Measurements from ENCODE around the gene KCNK17. TPM values are rescaled to one million over a fixed set of nuclear protein-coding genes. Genes with fewer than 3 reads are reported as not detected.

The KCNK17 gene
- total RNA-seq, 1 donor from 2014 or later = 1.6 TPM

GRCh38 chr6:39274903-39275302 lies 39.3 kb downstream of the KCNK17 start:
- Histone ChIP-seq H3K4me1 (ENCODE audit: control insufficient read depth in 3 of 3, insufficient read depth in 3 of 3, low read length in 3 of 3) (no peaks in the 10 kb centered on the region), H3K9ac (ENCODE audit: low read depth in 1 of 3, low read length in 3 of 3) (no peak overlapping the region), H3K36me3 (ENCODE audit: control insufficient read depth in 3 of 3, insufficient read depth in 3 of 3, low read length in 3 of 3) (no peaks in the 10 kb centered on the region), H3K27ac (ENCODE audit: low read depth, low read length) (no peak overlapping the region), H3K9me3 (ENCODE audit: control insufficient read depth in 3 of 3, low read length in 3 of 3) (no peaks in the 10 kb centered on the region), H3K4me3 (ENCODE audit: low read length in 3 of 3) (no peak overlapping the region), H3K27me3 (ENCODE audit: control insufficient read depth in 3 of 3, insufficient read depth in 3 of 3, low read length in 3 of 3) (peaks cover 0 to 6% (median 4%) of the 10 kb centered on the region in 3 donors)

- Histone ChIP-seq H3K9me3 (ENCODE audit: control insufficient read depth in 3 of 3, low read length in 3 of 3) (no peaks in the 10 kb centered on the region), H3K27ac (ENCODE audit: low read depth, low read length) (no peak overlapping the region), H3K9ac (ENCODE audit: low read depth in 1 of 3, low read length in 3 of 3) (no peak overlapping the region), H3K4me1 (ENCODE audit: control insufficient read depth in 3 of 3, insufficient read depth in 3 of 3, low read length in 3 of 3) (no peaks in the 10 kb centered on the region), H3K27me3 (ENCODE audit: control insufficient read depth in 3 of 3, insufficient read depth in 3 of 3, low read length in 3 of 3) (peaks cover 0 to 3% (median 0%) of the 10 kb centered on the region in 3 donors), H3K36me3 (ENCODE audit: control insufficient read depth in 3 of 3, insufficient read depth in 3 of 3, low read length in 3 of 3) (no peaks in the 10 kb centered on the region), H3K4me3 (ENCODE audit: low read length in 3 of 3) (no peak overlapping the region)
These were observed 39.7 kb downstream of the KCNK17 start for GRCh38 chr6:39274471-39274870.

DNA sequence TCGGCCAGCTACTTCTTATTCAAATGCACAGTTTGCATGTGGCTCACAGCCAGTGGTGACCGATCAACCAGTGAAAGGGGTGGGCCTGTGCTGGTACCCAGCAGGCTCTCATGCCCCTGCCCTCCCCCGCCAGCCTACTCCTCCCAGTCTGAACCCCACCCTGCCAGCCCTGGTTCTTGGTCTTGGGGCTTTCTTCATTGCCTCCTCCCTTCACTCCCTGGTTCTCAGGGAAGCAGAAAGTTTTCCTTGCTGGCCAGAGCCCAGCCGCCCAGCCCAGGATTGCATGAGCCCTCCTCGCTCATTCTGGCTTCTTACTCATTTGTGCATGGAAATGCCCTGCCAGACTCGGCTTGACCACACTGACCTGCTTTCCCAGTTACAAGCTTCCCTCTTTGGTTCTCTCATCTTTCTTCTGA lies 40.8 kb downstream of the KCNK17 start:
- H3K9me3 ChIP-seq (ENCODE audit: control insufficient read depth in 3 of 3, low read length in 3 of 3) = no peaks in the 10 kb centered on the region
- H3K4me3 ChIP-seq (ENCODE audit: low read length in 3 of 3) = no peak overlapping the region
- no peak overlapping the region for H3K27ac ChIP-seq (ENCODE audit: low read depth, low read length)
- H3K27me3 ChIP-seq (ENCODE audit: control insufficient read depth in 3 of 3, insufficient read depth in 3 of 3, low read length in 3 of 3) = no peaks in the 10 kb centered on the region
- H3K9ac ChIP-seq (ENCODE audit: low read depth in 1 of 3, low read length in 3 of 3) = no peak overlapping the region
- no peaks in the 10 kb centered on the region for H3K4me1 ChIP-seq (ENCODE audit: control insufficient read depth in 3 of 3, insufficient read depth in 3 of 3, low read length in 3 of 3)
- H3K36me3 ChIP-seq (ENCODE audit: control insufficient read depth in 3 of 3, insufficient read depth in 3 of 3, low read length in 3 of 3) = no peaks in the 10 kb centered on the region

DNA sequence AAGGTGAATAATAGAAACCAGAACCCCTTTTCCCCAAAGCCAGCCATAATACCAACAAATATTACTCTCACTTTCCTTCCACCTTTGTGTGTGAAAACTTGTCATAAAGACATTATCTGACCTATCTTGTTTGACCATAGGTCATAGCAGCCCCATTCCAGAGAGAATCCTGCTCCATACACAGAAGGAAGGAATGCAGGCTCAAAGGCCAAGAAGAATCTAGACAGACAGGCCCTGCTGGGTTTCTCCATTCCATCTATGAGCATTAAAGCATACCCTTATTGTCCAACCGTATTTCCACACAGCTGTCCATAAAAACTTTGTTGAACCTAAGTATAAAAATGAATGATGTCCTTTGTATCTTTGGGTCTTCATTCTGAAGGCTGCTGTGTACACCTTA lies 44.3 kb downstream of the KCNK17 start:
- H3K4me1 ChIP-seq (ENCODE audit: control insufficient read depth in 3 of 3, insufficient read depth in 3 of 3, low read length in 3 of 3) = no peaks in the 10 kb centered on the region
- no peak overlapping the region for H3K27ac ChIP-seq (ENCODE audit: low read depth, low read length)
- no peaks in the 10 kb centered on the region for H3K36me3 ChIP-seq (ENCODE audit: control insufficient read depth in 3 of 3, insufficient read depth in 3 of 3, low read length in 3 of 3)
- no peak overlapping the region for H3K9ac ChIP-seq (ENCODE audit: low read depth in 1 of 3, low read length in 3 of 3)
- no peak overlapping the region for H3K4me3 ChIP-seq (ENCODE audit: low read length in 3 of 3)
- H3K9me3 ChIP-seq (ENCODE audit: control insufficient read depth in 3 of 3, low read length in 3 of 3) = no peaks in the 10 kb centered on the region
- H3K27me3 ChIP-seq (ENCODE audit: control insufficient read depth in 3 of 3, insufficient read depth in 3 of 3, low read length in 3 of 3) = peaks cover 0 to 4% (median 0%) of the 10 kb centered on the region in 3 donors

GRCh38 chr6:39268721-39269120 lies 45.5 kb downstream of the KCNK17 start:
- Histone ChIP-seq H3K27me3 (ENCODE audit: control insufficient read depth in 3 of 3, insufficient read depth in 3 of 3, low read length in 3 of 3) (peaks cover 0 to 4% (median 0%) of the 10 kb centered on the region in 3 donors), H3K4me3 (ENCODE audit: low read length in 3 of 3) (no peak overlapping the region), H3K36me3 (ENCODE audit: control insufficient read depth in 3 of 3, insufficient read depth in 3 of 3, low read length in 3 of 3) (no peaks in the 10 kb centered on the region), H3K4me1 (ENCODE audit: control insufficient read depth in 3 of 3, insufficient read depth in 3 of 3, low read length in 3 of 3) (no peaks in the 10 kb centered on the region), H3K9ac (ENCODE audit: low read depth in 1 of 3, low read length in 3 of 3) (no peak overlapping the region), H3K9me3 (ENCODE audit: control insufficient read depth in 3 of 3, low read length in 3 of 3) (no peaks in the 10 kb centered on the region), H3K27ac (ENCODE audit: low read depth, low read length) (no peak overlapping the region)

- Histone ChIP-seq H3K9ac (ENCODE audit: low read depth in 1 of 3, low read length in 3 of 3) (no peak overlapping the region), H3K36me3 (ENCODE audit: control insufficient read depth in 3 of 3, insufficient read depth in 3 of 3, low read length in 3 of 3) (no peaks in the 10 kb centered on the region), H3K27ac (ENCODE audit: low read depth, low read length) (no peak overlapping the region), H3K4me1 (ENCODE audit: control insufficient read depth in 3 of 3, insufficient read depth in 3 of 3, low read length in 3 of 3) (no peaks in the 10 kb centered on the region), H3K4me3 (ENCODE audit: low read length in 3 of 3) (no peak overlapping the region), H3K27me3 (ENCODE audit: control insufficient read depth in 3 of 3, insufficient read depth in 3 of 3, low read length in 3 of 3) (peaks cover 0 to 4% (median 0%) of the 10 kb centered on the region in 3 donors), H3K9me3 (ENCODE audit: control insufficient read depth in 3 of 3, low read length in 3 of 3) (no peaks in the 10 kb centered on the region)
These were observed 46.0 kb downstream of the KCNK17 start for GRCh38 chr6:39268171-39268570.

- Histone ChIP-seq H3K9ac (ENCODE audit: low read depth in 1 of 3, low read length in 3 of 3) (no peak overlapping the region), H3K9me3 (ENCODE audit: control insufficient read depth in 3 of 3, low read length in 3 of 3) (no peaks in the 10 kb centered on the region), H3K4me3 (ENCODE audit: low read length in 3 of 3) (no peak overlapping the region), H3K4me1 (ENCODE audit: control insufficient read depth in 3 of 3, insufficient read depth in 3 of 3, low read length in 3 of 3) (no peaks in the 10 kb centered on the region), H3K27me3 (ENCODE audit: control insufficient read depth in 3 of 3, insufficient read depth in 3 of 3, low read length in 3 of 3) (peaks cover 0 to 5% (median 4%) of the 10 kb centered on the region in 3 donors), H3K36me3 (ENCODE audit: control insufficient read depth in 3 of 3, insufficient read depth in 3 of 3, low read length in 3 of 3) (no peaks in the 10 kb centered on the region), H3K27ac (ENCODE audit: low read depth, low read length) (no peak overlapping the region)
These were observed 47.4 kb downstream of the KCNK17 start for GRCh38 chr6:39266782-39267355.

DNA sequence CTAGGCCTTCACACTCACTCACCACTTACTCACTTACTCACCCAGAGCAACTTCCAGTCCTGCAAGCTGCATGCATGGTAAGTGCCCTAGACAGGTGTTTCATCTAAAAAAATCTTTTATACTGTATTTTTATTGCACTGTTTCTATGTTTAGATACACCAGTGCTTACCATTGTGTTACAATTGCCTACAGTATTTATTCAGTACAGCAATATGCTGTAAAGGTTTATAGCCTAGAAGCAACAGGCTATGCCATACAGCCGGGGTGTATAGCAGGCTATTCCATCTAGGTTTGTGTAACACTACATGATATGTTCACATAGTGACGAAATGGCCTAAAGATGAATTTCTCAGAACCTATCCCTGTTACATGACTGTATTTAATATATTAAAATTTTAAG lies 47.8 kb downstream of the KCNK17 start:
- H3K4me1 ChIP-seq (ENCODE audit: control insufficient read depth in 3 of 3, insufficient read depth in 3 of 3, low read length in 3 of 3) = no peaks in the 10 kb centered on the region
- H3K27ac ChIP-seq (ENCODE audit: low read depth, low read length) = no peak overlapping the region
- no peaks in the 10 kb centered on the region for H3K36me3 ChIP-seq (ENCODE audit: control insufficient read depth in 3 of 3, insufficient read depth in 3 of 3, low read length in 3 of 3)
- H3K4me3 ChIP-seq (ENCODE audit: low read length in 3 of 3) = no peak overlapping the region
- no peaks in the 10 kb centered on the region for H3K9me3 ChIP-seq (ENCODE audit: control insufficient read depth in 3 of 3, low read length in 3 of 3)
- H3K27me3 ChIP-seq (ENCODE audit: control insufficient read depth in 3 of 3, insufficient read depth in 3 of 3, low read length in 3 of 3) = peaks cover 0 to 10% (median 8%) of the 10 kb centered on the region in 3 donors
- H3K9ac ChIP-seq (ENCODE audit: low read depth in 1 of 3, low read length in 3 of 3) = no peak overlapping the region

DNA sequence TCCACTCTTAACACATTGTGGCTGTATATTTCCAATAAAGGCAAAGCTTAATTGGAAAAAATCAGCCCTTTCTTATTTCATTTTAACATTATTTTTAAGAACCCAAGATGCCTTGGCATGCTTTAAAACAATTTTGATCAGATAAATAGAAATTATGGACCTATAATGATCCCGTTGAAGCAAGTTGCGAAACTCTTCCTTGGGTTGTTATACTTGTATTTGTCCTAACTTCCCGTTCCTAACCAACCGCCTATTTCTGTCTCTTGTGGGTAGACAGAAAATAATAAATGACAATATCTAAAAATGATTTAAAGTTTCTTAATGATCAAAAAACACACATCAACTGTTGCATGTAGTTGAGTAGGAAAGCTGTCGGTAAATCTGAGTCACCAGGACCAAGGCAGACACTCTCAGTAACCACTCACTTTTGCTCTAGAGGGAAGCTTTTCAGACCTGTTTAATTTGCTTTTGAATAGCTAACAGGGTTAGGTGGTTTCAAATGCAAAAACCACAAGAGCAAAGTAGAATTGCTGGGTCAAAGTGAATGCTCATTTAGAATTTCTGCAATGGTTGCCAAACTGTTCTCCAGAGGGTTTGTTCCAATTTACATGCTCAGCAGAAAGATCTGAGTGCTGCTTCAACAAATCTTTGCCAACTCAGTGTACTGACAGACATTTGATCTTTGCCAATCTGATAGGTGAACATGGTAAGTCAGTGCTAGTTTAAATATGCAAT lies 50.7 kb downstream of the KCNK17 start:
- H3K9ac ChIP-seq (ENCODE audit: low read depth in 1 of 3, low read length in 3 of 3) = no peak overlapping the region
- H3K36me3 ChIP-seq (ENCODE audit: control insufficient read depth in 3 of 3, insufficient read depth in 3 of 3, low read length in 3 of 3) = no peaks in the 10 kb centered on the region
- peaks cover 0 to 22% (median 14%) of the 10 kb centered on the region in 3 donors for H3K27me3 ChIP-seq (ENCODE audit: control insufficient read depth in 3 of 3, insufficient read depth in 3 of 3, low read length in 3 of 3)
- no peaks in the 10 kb centered on the region for H3K4me1 ChIP-seq (ENCODE audit: control insufficient read depth in 3 of 3, insufficient read depth in 3 of 3, low read length in 3 of 3)
- no peak overlapping the region for H3K27ac ChIP-seq (ENCODE audit: low read depth, low read length)
- no peak overlapping the region for H3K4me3 ChIP-seq (ENCODE audit: low read length in 3 of 3)
- H3K9me3 ChIP-seq (ENCODE audit: control insufficient read depth in 3 of 3, low read length in 3 of 3) = no peaks in the 10 kb centered on the region

- Histone ChIP-seq H3K27ac (ENCODE audit: low read depth, low read length) (no peak overlapping the region), H3K36me3 (ENCODE audit: control insufficient read depth in 3 of 3, insufficient read depth in 3 of 3, low read length in 3 of 3) (no peaks in the 10 kb centered on the region), H3K27me3 (ENCODE audit: control insufficient read depth in 3 of 3, insufficient read depth in 3 of 3, low read length in 3 of 3) (peaks cover 0 to 18% (median 14%) of the 10 kb centered on the region in 3 donors), H3K9ac (ENCODE audit: low read depth in 1 of 3, low read length in 3 of 3) (no peak overlapping the region), H3K9me3 (ENCODE audit: control insufficient read depth in 3 of 3, low read length in 3 of 3) (no peaks in the 10 kb centered on the region), H3K4me1 (ENCODE audit: control insufficient read depth in 3 of 3, insufficient read depth in 3 of 3, low read length in 3 of 3) (no peaks in the 10 kb centered on the region), H3K4me3 (ENCODE audit: low read length in 3 of 3) (no peak overlapping the region)
These were observed 52.5 kb downstream of the KCNK17 start for GRCh38 chr6:39261751-39262150.

Data from skeletal muscle tissue (tissue), 4 donors.